SK-N-SH (cell line): ENCODE results near the gene CENPQ. TPM values are rescaled to one million over a fixed set of nuclear protein-coding genes. Genes with fewer than 3 reads are reported as not detected.

Source experiments
- CTCF ChIA-PET: fragments of 300-600, 350-600 bp; formaldehyde crosslinking; extraction: SDS; loops from one replicate; lab custom pipeline; 2021; lab: Yijun Ruan, JAX
- POLR2A ChIA-PET: fragments of 350-600 bp; sonication (Branson Sonifier 250); formaldehyde crosslinking; extraction: SDS; loops from one replicate; lab custom pipeline; 2020; ENCODE audit warnings: antibody characterized with exemption, inconsistent platforms; lab: Yijun Ruan, JAX
- DNase-seq: peaks from one replicate; pipeline ENCODE4 v3.0.0; 2012
- H2AFZ ChIP-seq: fragments of 200-600 bp; sonication (generic); 2 replicates; pipeline ENCODE4 v1.8.1; 2016; ENCODE audit warnings: antibody characterized with exemption, mild to moderate bottlenecking, low read depth
- H3F3A ChIP-seq: fragments of 200-600 bp; sonication (generic); replicated peaks from 2 replicates; pipeline ENCODE3; 2016; ENCODE audit warnings: antibody characterized with exemption, mild to moderate bottlenecking; ENCODE audit not compliant: insufficient read depth
- H3K27ac ChIP-seq, 2 experiments: fragments of 200-500 bp in 1 of 2; fragments of 200-600 bp in 1 of 2; sonication (Bioruptor generic) in 1 of 2; sonication (generic), shearing (Covaris generic) in 1 of 2; 2 replicates each; pipeline versions ENCODE4 v1.5.1 to v1.6.1; 2014 to 2016; ENCODE audit warnings: low read depth in 2 of 2, inconsistent platforms in 1 of 2, low read length in 1 of 2, mild to moderate bottlenecking in 1 of 2, mixed read lengths in 1 of 2
- H3K27me3 ChIP-seq: fragments of 200-600 bp; sonication (generic), shearing (Covaris generic); 2 replicates; pipeline ENCODE4 v1.6.1; 2016; ENCODE audit warnings: mixed run types; ENCODE audit not compliant: insufficient read depth
- H3K36me3 ChIP-seq, 2 experiments: fragments of 200-500 bp in 1 of 2; fragments of 200-600 bp in 1 of 2; sonication (Bioruptor generic) in 1 of 2; sonication (generic) in 1 of 2; replicated peaks in 1 of 2; 2 replicates each; pipeline versions ENCODE3 to v1.5.1; 2014 to 2016; ENCODE audit warnings: low read length in 1 of 2, mild to moderate bottlenecking in 1 of 2; ENCODE audit not compliant: insufficient read depth in 2 of 2, control insufficient read depth in 1 of 2
- H3K4me1 ChIP-seq, 2 experiments: fragments of 200-500 bp in 1 of 2; fragments of 200-600 bp in 1 of 2; sonication (Bioruptor generic) in 1 of 2; sonication (generic), shearing (Covaris generic) in 1 of 2; 2 replicates each; pipeline versions ENCODE4 v1.5.1 to v1.6.1; 2014 to 2016; ENCODE audit warnings: low read depth in 1 of 2, low read length in 1 of 2, mixed run types in 1 of 2; ENCODE audit not compliant: insufficient read depth in 2 of 2, control insufficient read depth in 1 of 2
- H3K4me2 ChIP-seq: fragments of 200-600 bp; sonication (generic), shearing (Covaris generic); 2 replicates; pipeline ENCODE4 v1.6.1; 2017; ENCODE audit warnings: mixed run types
- H3K4me3 ChIP-seq, 2 experiments: fragments of 200-500 bp in 1 of 2; fragments of 200-600 bp in 1 of 2; sonication (Bioruptor generic) in 1 of 2; sonication (generic), shearing (Covaris generic) in 1 of 2; 2 replicates each; pipeline versions ENCODE4 v1.5.1 to v1.8.1; 2014 to 2016; ENCODE audit warnings: low read depth in 2 of 2, inconsistent platforms in 1 of 2, low read length in 1 of 2, mild to moderate bottlenecking in 1 of 2, mixed read lengths in 1 of 2, moderate library complexity in 1 of 2
- H3K79me2 ChIP-seq: fragments of 200-600 bp; sonication (generic); 2 replicates; pipeline ENCODE4 v1.8.1; 2017; ENCODE audit warnings: mild to moderate bottlenecking; ENCODE audit not compliant: insufficient read depth
- H3K9ac ChIP-seq: fragments of 200-600 bp; sonication (generic); 2 replicates; pipeline ENCODE4 v1.6.1; 2017; ENCODE audit warnings: mixed run types
- H3K9me2 ChIP-seq: fragments of 200-600 bp; sonication (generic); 2 replicates; pipeline ENCODE4 v1.6.1; 2017; ENCODE audit warnings: mixed run types
- H3K9me3 ChIP-seq: fragments of 200-600 bp; sonication (generic); 2 replicates; pipeline ENCODE4 v1.6.1; 2017; ENCODE audit warnings: mixed run types, mild to moderate bottlenecking, moderate library complexity
- H4K20me1 ChIP-seq: fragments of 200-600 bp; sonication (generic); 2 replicates; pipeline ENCODE4 v1.6.1; 2017; ENCODE audit warnings: mild to moderate bottlenecking, mixed run types; ENCODE audit not compliant: insufficient read depth
- CHD2 ChIP-seq: fragments of 150-350 bp; IDR thresholded peaks from 2 replicates; pipeline ENCODE4 v1.6.1; 2018; ENCODE audit warnings: low read length; ENCODE audit not compliant: partially characterized antibody
- EZH2phosphoT487 ChIP-seq: fragments of 200-600 bp; sonication (generic); IDR thresholded peaks from 2 replicates; pipeline ENCODE4 v1.6.1; 2017; ENCODE audit warnings: low read depth, mixed run types, mild to moderate bottlenecking, antibody characterized with exemption, moderate library complexity, borderline replicate concordance
- FOSL2 ChIP-seq: IDR thresholded peaks from 2 replicates; pipeline ENCODE4 v1.4.0; 2012; ENCODE audit warnings: low read depth, mild to moderate bottlenecking, moderate library complexity, borderline replicate concordance
- GABPA ChIP-seq: IDR thresholded peaks from 2 replicates; pipeline ENCODE4 v1.4.0; 2012; ENCODE audit warnings: low read depth, mild to moderate bottlenecking
- JUND ChIP-seq: IDR thresholded peaks from 2 replicates; pipeline ENCODE4 v1.4.0; 2012
- MEF2A ChIP-seq: IDR thresholded peaks from 2 replicates; pipeline ENCODE4 v1.4.0; 2012; ENCODE audit warnings: low read depth, borderline replicate concordance
- MXI1 ChIP-seq: IDR thresholded peaks from 2 replicates; pipeline ENCODE4 v1.6.1; 2012; ENCODE audit warnings: mild to moderate bottlenecking, low read depth, low read length, improper control_type of control experiment
- NRF1 ChIP-seq: IDR thresholded peaks from 2 replicates; pipeline ENCODE4 v1.6.1; 2012; ENCODE audit warnings: low read depth, mild to moderate bottlenecking, low read length
- POLR2AphosphoS5 ChIP-seq: IDR thresholded peaks from 2 replicates; pipeline ENCODE4 v1.6.1; 2012; ENCODE audit warnings: low read depth, low read length
- RXRA ChIP-seq: IDR thresholded peaks from 2 replicates; pipeline ENCODE4 v1.4.0; 2012; ENCODE audit warnings: low read depth, mild to moderate bottlenecking, borderline replicate concordance
- SIN3A ChIP-seq: IDR thresholded peaks from 2 replicates; pipeline ENCODE4 v1.6.1; 2012; ENCODE audit warnings: low read depth, mild to moderate bottlenecking, low read length, moderate library complexity, borderline replicate concordance
- SMC3 ChIP-seq: IDR thresholded peaks from 2 replicates; pipeline ENCODE4 v1.6.1; 2012; ENCODE audit warnings: low read depth, low read length, improper control_type of control experiment
- WGBS: methylation state at CpG from one replicate; pipeline ENCODE4 v1.1.6; 2017; ENCODE audit warnings: low lambda C conversion rate; 5-methylcytosine and 5-hydroxymethylcytosine counted together
- polyA plus RNA-seq, 3 experiments: library from polyadenylated mRNA; depleted of rRNA; stranded (reverse); fragments of >200 nt; gene quantifications; 2 replicates each; pipeline ENCODE4 v1.2.3, GENCODE V29; 2012
- TF ChIP-seq, protein P1 (sequence below): IDR thresholded peaks from 2 replicates; pipeline ENCODE4 v1.4.0; 2012; ENCODE audit warnings: low read depth
- TF ChIP-seq, protein P2 (sequence below): IDR thresholded peaks from 2 replicates; pipeline ENCODE4 v1.4.0; 2012; ENCODE audit warnings: low read depth, borderline replicate concordance
- TF ChIP-seq, protein P3 (sequence below): fragments of 200-600 bp; sonication (generic); IDR thresholded peaks from 2 replicates; pipeline ENCODE4 v1.6.1; 2017; ENCODE audit warnings: antibody characterized with exemption, mild to moderate bottlenecking, moderate library complexity
- TF ChIP-seq, protein P4 (sequence below): IDR thresholded peaks from 2 replicates; pipeline ENCODE4; 2012

CENPQ gene
- polyA plus RNA-seq, 1 of the 3 experiments (the other 2 are of a cell fraction), result 2.5 TPM

DNA sequence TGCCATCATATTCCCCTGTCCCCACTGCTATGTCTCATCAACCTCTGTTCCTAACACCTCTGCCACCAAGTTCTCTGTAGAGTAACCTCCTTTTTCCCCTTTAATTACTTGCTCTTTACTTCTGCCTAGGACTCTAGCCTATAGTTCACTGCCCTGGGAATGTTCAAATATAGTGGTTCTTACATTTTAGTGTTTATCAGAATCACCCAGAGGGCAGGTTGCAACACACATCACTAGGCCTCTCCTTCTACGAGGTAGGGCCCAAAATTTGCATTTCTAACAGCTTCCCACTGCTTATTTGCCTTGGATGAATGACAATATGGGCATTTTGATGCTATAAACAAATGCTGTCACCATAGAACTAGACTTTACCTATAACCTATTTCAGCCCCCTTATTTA lies 64.2 kb downstream of the CENPQ start:
- no peaks in the 10 kb centered on the region for H3K79me2 ChIP-seq
- peaks cover 11% of the 10 kb centered on the region; the same call in 1 of the 2 replicates for H3K27me3 ChIP-seq
- no peak overlapping the region for H3K4me2 ChIP-seq
- 16% methylated on average over 1 of the region's 1 CpG for WGBS
- no peaks in the 10 kb centered on the region for H3K4me1 ChIP-seq
- H2AFZ ChIP-seq, result no peak overlapping the region
- POLR2A ChIA-PET, result no interaction called here
- H3K27ac ChIP-seq, result no peak overlapping the region
- H3K9ac ChIP-seq, result no peak overlapping the region
- no peaks in the 10 kb centered on the region for H3K9me2 ChIP-seq
- TF ChIP-seq, protein P1, sequence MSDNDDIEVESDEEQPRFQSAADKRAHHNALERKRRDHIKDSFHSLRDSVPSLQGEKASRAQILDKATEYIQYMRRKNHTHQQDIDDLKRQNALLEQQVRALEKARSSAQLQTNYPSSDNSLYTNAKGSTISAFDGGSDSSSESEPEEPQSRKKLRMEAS, result no peak
- TF ChIP-seq, protein P2, sequence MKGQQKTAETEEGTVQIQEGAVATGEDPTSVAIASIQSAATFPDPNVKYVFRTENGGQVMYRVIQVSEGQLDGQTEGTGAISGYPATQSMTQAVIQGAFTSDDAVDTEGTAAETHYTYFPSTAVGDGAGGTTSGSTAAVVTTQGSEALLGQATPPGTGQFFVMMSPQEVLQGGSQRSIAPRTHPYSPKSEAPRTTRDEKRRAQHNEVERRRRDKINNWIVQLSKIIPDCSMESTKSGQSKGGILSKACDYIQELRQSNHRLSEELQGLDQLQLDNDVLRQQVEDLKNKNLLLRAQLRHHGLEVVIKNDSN, result no peak
- TF ChIP-seq, protein P3, sequence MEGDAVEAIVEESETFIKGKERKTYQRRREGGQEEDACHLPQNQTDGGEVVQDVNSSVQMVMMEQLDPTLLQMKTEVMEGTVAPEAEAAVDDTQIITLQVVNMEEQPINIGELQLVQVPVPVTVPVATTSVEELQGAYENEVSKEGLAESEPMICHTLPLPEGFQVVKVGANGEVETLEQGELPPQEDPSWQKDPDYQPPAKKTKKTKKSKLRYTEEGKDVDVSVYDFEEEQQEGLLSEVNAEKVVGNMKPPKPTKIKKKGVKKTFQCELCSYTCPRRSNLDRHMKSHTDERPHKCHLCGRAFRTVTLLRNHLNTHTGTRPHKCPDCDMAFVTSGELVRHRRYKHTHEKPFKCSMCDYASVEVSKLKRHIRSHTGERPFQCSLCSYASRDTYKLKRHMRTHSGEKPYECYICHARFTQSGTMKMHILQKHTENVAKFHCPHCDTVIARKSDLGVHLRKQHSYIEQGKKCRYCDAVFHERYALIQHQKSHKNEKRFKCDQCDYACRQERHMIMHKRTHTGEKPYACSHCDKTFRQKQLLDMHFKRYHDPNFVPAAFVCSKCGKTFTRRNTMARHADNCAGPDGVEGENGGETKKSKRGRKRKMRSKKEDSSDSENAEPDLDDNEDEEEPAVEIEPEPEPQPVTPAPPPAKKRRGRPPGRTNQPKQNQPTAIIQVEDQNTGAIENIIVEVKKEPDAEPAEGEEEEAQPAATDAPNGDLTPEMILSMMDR, result no peak
- TF ChIP-seq, all 33 proteins: peak for 0
- Histone ChIP-seq H3K9me3 (no peaks in the 10 kb centered on the region), H4K20me1 (no peaks in the 10 kb centered on the region), H3K4me3 (no peak overlapping the region), H3F3A (no peaks in the 10 kb centered on the region), H3K36me3 (no peaks in the 10 kb centered on the region)
- CTCF ChIA-PET, result no interaction called here
- no peak for DNase-seq

DNA sequence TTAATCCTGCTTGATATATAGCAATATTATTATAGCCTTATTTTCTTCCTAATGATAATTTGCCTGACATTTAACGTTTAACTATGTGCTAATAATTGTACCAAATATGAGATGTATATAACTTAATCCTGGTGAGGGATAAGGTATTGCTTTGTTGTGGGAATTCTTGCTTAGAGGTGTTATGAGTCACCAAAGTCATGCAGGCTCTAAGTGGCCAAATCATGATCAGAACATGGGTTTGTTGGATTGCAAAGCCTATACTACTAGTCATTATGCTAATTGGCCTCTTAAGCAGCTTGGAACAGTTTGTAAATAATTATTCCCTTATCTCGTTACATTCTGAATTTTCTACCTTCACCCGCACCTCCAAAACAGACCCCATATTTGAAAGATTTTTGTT lies 65.4 kb downstream of the CENPQ start:
- H3K9me2 ChIP-seq, result no peaks in the 10 kb centered on the region
- CTCF ChIA-PET, result no interaction called here
- DNase-seq, result no peak
- no peaks in the 10 kb centered on the region for H3F3A ChIP-seq
- H3K27me3 ChIP-seq, result peaks cover 11% of the 10 kb centered on the region; the same call in 1 of the 2 replicates
- no peaks in the 10 kb centered on the region for H3K9me3 ChIP-seq
- no peak overlapping the region for H3K9ac ChIP-seq
- no peak overlapping the region for H3K27ac ChIP-seq
- POLR2A ChIA-PET, result no interaction called here
- H4K20me1 ChIP-seq, result no peaks in the 10 kb centered on the region
- no peaks in the 10 kb centered on the region for H3K36me3 ChIP-seq
- no peak for TF ChIP-seq RXRA
- TF ChIP-seq, all 33 proteins: peak for 0
- Histone ChIP-seq H3K79me2 (no peaks in the 10 kb centered on the region), H3K4me3 (no peak overlapping the region), H3K4me2 (no peak overlapping the region), H3K4me1 (no peaks in the 10 kb centered on the region), H2AFZ (no peak overlapping the region)
- 2% methylated on average over 3 of the region's 3 CpGs for WGBS

DNA sequence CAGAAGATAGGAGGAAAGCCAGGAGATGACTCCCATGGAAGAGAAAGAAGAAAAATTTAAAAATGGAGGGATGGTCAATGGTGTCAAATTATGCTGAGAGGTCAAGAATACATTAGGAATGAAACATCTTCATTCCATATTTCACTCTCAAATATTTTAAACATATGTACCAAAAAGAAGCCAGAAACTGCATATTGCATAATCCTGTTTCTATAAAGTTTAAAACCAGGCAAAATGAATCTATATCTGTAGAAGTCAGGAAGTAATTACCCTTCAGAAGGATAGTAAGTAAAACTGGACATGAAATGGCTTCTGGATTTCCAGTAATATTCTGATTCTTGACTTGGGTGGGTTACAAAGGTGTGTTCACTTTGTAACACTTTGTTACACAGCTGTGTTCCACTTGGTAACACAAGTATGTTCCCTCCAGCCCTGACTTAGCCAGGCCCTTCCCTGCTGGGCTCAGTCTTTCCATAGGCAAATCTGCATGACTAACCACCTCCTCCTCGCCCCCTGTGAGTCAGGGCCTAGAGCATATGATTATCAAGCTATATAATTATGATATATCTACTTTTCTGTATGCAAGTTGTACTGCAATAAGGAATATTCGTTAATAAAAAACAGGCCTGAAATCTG lies 67.1 kb downstream of the CENPQ start:
- peaks cover 11% of the 10 kb centered on the region; the same call in 1 of the 2 replicates for H3K27me3 ChIP-seq
- no peak overlapping the region for H3K4me2 ChIP-seq
- POLR2A ChIA-PET, result no interaction called here
- H2AFZ ChIP-seq, result no peak overlapping the region
- H3K36me3 ChIP-seq, result no peaks in the 10 kb centered on the region
- DNase-seq, result no peak
- WGBS, result 5% methylated on average over 2 of the region's 2 CpGs
- H3K9me2 ChIP-seq, result no peaks in the 10 kb centered on the region
- no peaks in the 10 kb centered on the region for H3F3A ChIP-seq
- CTCF ChIA-PET, result interaction anchor here (1.1 to 3.2 kb wide), 2 partner anchors 14 to 18 kb away, joined by 4 to 19 read pairs; no protein-coding TSS in a partner anchor
- no peak overlapping the region for H3K9ac ChIP-seq
- no peaks in the 10 kb centered on the region for H3K9me3 ChIP-seq
- no peaks in the 10 kb centered on the region for H3K4me1 ChIP-seq
- no peak overlapping the region for H3K27ac ChIP-seq
- H3K4me3 ChIP-seq, result no peak overlapping the region
- H3K79me2 ChIP-seq, result no peaks in the 10 kb centered on the region
- no peaks in the 10 kb centered on the region for H4K20me1 ChIP-seq
- TF ChIP-seq FOSL2 (no peak), SIN3A (no peak), GABPA (no peak), NRF1 (no peak), MEF2A (no peak), JUND (no peak), SMC3 (no peak), POLR2AphosphoS5 (no peak), CHD2 (no peak), MXI1 (no peak), EZH2phosphoT487 (no peak)
- TF ChIP-seq, protein P4, sequence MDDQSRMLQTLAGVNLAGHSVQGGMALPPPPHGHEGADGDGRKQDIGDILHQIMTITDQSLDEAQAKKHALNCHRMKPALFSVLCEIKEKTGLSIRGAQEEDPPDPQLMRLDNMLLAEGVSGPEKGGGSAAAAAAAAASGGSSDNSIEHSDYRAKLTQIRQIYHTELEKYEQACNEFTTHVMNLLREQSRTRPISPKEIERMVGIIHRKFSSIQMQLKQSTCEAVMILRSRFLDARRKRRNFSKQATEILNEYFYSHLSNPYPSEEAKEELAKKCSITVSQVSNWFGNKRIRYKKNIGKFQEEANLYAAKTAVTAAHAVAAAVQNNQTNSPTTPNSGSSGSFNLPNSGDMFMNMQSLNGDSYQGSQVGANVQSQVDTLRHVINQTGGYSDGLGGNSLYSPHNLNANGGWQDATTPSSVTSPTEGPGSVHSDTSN, result no peak
- TF ChIP-seq, protein P3, result no peak
